ENCODE measurements around the gene ABCA1.
A peak's percentile ranks its signal among the peaks of the same experiment; 100 is the strongest.
"Not testable (repeated sequence)": the region's sequence is repeated elsewhere in the genome, so short reads cannot be mapped to it uniquely, and the experiment has no call there.

Gene ABCA1

GRCh38 chr9:104927912-104928740, at the start of gene ABCA1:
ABCA1 (minus strand) TSS chr9:104928155; CDS start chr9:104903679, 24,476 bp downstream.
- in situ Hi-C loops (cut with HindIII; ENCODE audit: low pct_ligation_motif_present, low sequenced_read_pairs) = no loop called here
- no peaks in the 10 kb centered on the region for H3K27me3 ChIP-seq (replicated peaks)
- H3K36me3 ChIP-seq (replicated peaks) = peaks cover 6% of the 10 kb centered on the region
- H3K27ac ChIP-seq = peak within 1 kb of the TSS; percentile 96
- DNase-seq = peak; percentile 97
- peak within 1 kb of the TSS; percentile 95 for H3K4me3 ChIP-seq (ENCODE audit: low read depth, low read length)
- TF ChIP-seq CTCF (IDR thresholded peaks at IDR 0.05; ENCODE audit: low read depth, low read length, missing control alignments) = no peak

- no peak for TF ChIP-seq CTCF (IDR thresholded peaks at IDR 0.05; ENCODE audit: low read depth, low read length, missing control alignments)
- in situ Hi-C loops (cut with HindIII; ENCODE audit: low pct_ligation_motif_present, low sequenced_read_pairs) = no loop called here
- Histone ChIP-seq H3K4me3 (ENCODE audit: low read depth, low read length) (no peak overlapping the region), H3K27me3 (replicated peaks) (no peaks in the 10 kb centered on the region), H3K36me3 (replicated peaks) (no peaks in the 10 kb centered on the region), H3K27ac (no peak overlapping the region)
- no peak for DNase-seq
These were observed 49.6 kb upstream of the ABCA1 start for GRCh38 chr9:104977580-104977979.

- no peak overlapping the region for H3K27ac ChIP-seq
- no peaks in the 10 kb centered on the region for H3K36me3 ChIP-seq (replicated peaks)
- in situ Hi-C loops (cut with HindIII; ENCODE audit: low pct_ligation_motif_present, low sequenced_read_pairs) = no loop called here
- TF ChIP-seq CTCF (IDR thresholded peaks at IDR 0.05; ENCODE audit: low read depth, low read length, missing control alignments) = no peak
- H3K4me3 ChIP-seq (ENCODE audit: low read depth, low read length) = no peak overlapping the region
- DNase-seq = no peak
- H3K27me3 ChIP-seq (replicated peaks) = no peaks in the 10 kb centered on the region
These were observed 49.2 kb upstream of the ABCA1 start for GRCh38 chr9:104977168-104977567.

GRCh38 chr9:104975966-104976595, 48.1 kb upstream of the ABCA1 start:
- H3K4me3 ChIP-seq (ENCODE audit: low read depth, low read length); H3K36me3 ChIP-seq (replicated peaks); H3K27ac ChIP-seq; DNase-seq; in situ Hi-C loops (cut with HindIII; ENCODE audit: low pct_ligation_motif_present, low sequenced_read_pairs); H3K27me3 ChIP-seq (replicated peaks): not testable (repeated sequence)

- DNase-seq = no peak
- Histone ChIP-seq H3K4me3 (ENCODE audit: low read depth, low read length) (no peak overlapping the region), H3K27me3 (replicated peaks) (no peaks in the 10 kb centered on the region), H3K27ac (no peak overlapping the region), H3K36me3 (replicated peaks) (no peaks in the 10 kb centered on the region)
- in situ Hi-C loops (cut with HindIII; ENCODE audit: low pct_ligation_motif_present, low sequenced_read_pairs) = no loop called here
- no peak for TF ChIP-seq CTCF (IDR thresholded peaks at IDR 0.05; ENCODE audit: low read depth, low read length, missing control alignments)
These were observed 46.4 kb upstream of the ABCA1 start for GRCh38 chr9:104974053-104974962.

All from brain microvascular endothelial cell (primary cell).